ENCODE data around the gene PRPF40B.

GRCh38 chr12:49626169-49626835 lies 2.9 kb downstream of the PRPF40B start:
- TF ChIP-seq CTCF (IDR thresholded peaks at IDR 0.05) (no peak), POLR2A (IDR thresholded peaks at IDR 0.05) (no peak)

Measured in body of pancreas (tissue), 4 donors.